Skeletal muscle cell (primary cell): ENCODE data around the gene BTBD17.

Source experiments
- DNase-seq: peaks from one replicate; pipeline ENCODE4 v3.0.0-alpha.2; 2010; ENCODE audit warnings: low read depth
- H3K4me3 ChIP-seq: 2 replicates; pipeline ENCODE4 v1.5.1; 2011; ENCODE audit warnings: low read depth, mild to moderate bottlenecking, control low read depth, low read length, moderate library complexity

The BTBD17 gene

DNA sequence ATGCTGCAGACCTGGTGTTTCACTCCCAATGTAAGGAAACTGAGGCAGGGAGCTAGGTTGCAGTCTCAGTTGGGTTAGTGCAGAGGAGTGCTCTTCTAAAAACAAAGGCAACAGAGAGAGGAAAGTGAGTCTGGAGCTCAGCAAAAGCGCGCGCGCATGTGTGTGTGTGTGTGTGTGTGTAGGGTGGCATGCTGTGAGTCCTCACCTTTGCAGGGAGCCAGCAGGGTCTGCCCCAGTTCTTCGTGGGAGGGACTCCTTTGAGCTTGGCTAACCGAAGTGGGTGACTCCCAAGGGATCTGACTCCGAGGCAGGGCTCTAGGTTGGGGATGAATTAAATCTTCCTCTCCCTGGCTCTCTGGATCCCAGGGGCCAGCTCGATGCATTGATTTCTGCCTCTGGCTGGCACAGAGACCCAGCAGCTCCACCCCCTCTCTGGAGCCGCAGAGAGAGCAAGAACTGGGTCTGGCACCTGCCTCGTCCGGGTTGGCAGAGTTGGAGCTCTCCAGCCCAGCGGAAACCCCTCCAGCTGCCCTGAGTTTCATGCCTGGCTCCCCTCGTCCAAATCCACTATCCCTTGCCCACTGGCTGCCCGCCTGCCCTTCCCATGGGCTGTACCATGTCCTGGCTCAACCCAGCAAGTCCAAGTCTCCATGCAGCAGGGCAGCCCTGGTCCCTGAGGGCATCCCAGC lies 1.3 kb upstream of the BTBD17 start:
- DNase-seq: no peak
- H3K4me3 ChIP-seq: no peak overlapping the region

DNA sequence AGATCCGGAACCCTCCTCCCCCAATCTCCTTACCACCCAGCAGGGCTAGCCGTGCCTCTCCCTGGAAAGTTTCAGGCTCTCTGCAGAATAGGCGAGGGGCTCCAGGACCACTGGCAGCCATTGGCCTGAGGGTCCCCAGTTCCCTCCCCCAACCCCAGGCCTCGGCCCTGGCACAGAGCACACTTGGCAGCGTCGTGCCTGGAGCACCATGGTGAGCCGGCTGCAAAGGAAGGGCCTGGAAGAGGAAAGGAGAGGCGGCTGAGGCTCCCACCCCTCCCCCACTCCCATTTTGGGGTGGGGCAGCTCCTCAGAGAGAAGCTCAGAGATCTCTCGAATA lies 369 bp upstream of the BTBD17 start:
- no peak for DNase-seq
- no peak overlapping the region for H3K4me3 ChIP-seq

DNA sequence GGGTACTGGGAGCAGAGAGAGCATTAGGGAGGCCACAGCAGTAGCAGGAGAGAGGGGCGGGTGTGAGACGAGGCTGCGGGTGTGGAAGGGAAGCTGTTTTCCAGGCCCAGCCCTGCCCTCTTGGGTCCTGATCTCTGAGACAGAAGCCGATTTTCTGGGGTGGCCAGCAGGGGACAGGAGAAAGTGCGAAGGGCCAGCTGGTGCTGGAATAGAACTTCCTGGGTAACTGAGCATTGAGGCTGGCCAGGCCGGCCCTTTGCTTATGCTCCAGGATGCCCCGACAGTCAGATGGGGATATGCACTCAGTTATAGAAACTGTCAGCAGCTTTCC lies 804 bp downstream of the BTBD17 start:
- H3K4me3 ChIP-seq: no peak overlapping the region
- DNase-seq: no peak

DNA sequence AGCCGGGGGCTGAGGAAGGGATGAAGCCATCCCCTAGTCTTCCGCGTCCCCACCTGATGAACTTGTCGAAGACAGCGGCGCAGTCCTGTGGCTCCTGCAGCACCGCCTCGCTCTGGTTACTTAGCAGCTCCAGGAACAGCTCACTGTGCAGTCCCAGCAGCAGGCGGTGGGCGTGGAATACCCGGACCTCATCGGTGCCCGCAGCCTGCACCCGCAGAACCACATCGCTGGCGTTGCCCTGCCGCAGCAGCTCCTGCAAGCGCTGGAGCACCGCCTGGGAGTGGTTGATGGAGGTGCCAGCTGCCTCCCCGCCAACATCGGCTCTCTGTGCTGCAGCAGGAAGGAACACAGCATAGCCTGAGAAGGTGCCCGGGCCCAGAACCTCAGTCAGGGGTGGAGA lies 1.8 kb downstream of the BTBD17 start:
- H3K4me3 ChIP-seq: no peak overlapping the region
- DNase-seq: no peak

DNA sequence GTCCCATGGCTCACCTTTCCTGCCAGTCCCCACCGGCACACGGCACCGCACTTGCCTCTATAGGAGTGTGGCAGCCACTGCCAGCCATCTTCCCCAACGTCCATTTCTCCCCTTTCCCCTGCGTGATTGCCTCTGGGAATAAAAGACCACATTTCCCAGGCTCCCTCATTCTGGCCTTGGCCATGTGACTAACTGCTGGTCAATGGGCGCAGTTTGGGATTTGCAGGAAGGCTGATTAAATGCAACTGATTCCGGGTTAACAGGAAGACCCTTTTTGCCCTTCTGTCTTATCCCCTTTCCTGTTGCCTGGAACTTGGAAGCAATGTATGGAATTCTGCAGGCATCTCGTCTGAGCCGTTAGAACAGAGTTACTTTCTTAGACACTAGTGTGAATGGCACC lies 3.0 kb downstream of the BTBD17 start:
- DNase-seq: no peak
- H3K4me3 ChIP-seq: no peak overlapping the region

DNA sequence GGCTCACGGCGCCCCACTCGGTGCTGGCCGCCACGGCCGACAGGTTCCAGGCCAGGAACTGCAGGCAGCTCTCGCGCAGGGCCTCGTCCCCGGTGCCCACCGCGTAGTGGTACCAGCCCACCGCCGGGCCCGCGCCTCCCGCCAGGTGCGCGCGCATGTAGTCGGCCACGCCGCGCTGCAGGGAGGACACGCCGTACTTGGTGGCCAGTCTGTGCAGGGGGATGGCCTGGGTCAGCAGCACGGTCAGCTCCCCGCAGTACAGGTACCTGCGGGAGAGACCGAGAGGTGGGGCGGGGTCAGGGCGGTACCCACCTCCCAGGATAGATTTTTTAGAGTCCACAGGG lies 4.2 kb downstream of the BTBD17 start:
- no peak for DNase-seq
- no peak overlapping the region for H3K4me3 ChIP-seq

DNA sequence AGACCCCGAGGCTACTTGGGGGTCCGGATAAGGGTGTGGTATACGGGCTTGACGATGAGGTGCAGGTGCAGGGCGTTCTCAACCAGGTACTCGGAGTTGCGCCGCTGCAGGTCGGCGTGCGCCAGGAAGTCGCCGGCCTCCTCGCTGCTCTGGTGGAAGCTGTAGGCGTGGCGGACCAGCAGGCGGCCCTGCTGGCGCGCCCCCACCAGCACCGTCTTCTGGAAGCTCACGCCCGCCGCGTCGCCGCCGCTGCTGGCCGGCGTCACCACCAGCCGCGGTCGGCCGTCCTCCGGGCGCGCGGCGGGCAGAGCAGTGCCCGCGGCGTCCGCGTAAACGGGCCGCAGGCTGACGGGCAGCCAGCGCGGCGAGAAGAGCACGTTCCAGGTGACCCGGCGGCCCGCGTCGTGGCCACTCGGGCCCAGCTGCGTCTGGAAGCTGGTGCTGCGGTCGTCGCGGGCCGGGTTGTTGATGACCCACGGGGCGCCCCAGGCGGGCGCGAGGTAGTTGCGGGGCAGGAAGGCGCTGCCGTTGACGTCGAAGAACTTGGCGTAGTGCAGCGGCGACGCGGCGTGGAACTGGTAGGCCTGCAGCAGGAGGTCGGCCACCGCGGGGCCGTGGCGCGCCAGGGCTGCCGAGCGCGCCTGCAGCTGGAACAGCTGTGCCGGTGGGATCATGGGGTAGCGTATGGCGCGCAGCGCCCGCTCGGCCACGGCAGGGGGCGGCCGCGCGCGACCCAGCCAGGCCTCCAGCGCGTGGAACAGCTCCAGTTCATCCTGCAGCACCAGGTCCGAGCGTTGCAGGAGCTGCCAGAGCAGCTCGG lies 4.8 kb downstream of the BTBD17 start:
- H3K4me3 ChIP-seq: no peak overlapping the region

DNA sequence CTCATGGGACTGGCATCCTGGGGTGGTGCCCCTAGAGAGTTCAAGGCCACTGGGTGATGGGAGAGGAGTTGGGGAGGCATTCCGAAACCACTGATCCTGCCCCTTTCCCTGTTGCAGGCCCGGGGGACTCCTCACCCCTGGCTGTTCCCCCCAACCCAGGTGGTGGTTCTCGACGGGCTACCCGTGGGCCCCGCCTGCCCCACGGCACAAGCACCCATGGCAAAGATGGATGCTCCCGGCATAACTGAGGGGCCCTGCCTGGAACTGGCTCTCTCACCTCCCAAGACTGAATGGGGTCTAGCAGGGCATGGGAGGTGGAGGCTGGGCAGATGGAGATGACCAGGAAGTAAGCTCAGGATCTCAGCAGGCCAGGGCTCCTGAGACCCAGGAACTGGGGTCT lies 6.6 kb downstream of the BTBD17 start:
- DNase-seq: no peak

More for the DNA sequence above, 4.8 kb downstream of the BTBD17 start:
- no peak for DNase-seq

DNA sequence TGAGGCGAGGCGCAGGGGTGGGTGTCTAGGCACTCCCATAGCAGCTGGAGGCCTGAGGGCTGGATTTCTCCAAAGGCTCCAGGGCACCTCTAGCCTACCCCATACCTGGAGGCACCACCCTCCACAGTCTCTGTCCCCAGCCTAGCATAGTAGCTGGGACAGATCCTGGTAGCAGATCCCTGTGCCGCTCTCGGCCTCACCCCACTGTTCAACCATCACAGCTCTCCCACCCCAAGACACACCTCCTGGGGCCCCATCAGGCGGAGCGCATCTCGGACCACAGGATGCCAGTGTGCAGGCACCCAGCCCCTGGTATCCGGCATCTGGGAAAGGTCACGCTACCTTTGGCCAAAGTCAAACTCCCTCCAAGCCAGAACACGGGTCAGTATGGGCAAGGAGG lies 7.1 kb downstream of the BTBD17 start:
- DNase-seq: no peak
- H3K4me3 ChIP-seq: no peak overlapping the region

More for the DNA sequence above, 6.6 kb downstream of the BTBD17 start:
- no peak overlapping the region for H3K4me3 ChIP-seq

DNA sequence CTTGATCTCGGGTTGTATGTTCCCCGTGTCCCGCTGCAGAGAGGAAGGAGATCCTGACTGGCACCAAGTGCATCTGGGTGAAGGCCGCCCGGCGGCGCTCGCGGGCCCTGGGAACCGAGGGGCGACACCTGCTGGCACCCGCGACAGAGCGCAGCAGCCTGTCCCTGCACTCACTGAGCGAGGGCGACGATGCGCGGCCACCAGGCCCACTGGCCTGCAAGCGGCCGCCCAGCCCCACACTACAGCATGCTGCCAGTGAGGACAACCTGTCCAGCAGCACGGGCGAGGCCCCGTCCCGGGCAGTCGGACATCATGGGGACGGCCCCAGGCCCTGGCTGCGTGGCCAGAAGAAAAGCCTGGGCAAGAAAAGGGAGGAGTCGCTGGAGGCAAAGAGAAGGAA lies 7.5 kb downstream of the BTBD17 start:
- no peak for DNase-seq
- H3K4me3 ChIP-seq: no peak overlapping the region

DNA sequence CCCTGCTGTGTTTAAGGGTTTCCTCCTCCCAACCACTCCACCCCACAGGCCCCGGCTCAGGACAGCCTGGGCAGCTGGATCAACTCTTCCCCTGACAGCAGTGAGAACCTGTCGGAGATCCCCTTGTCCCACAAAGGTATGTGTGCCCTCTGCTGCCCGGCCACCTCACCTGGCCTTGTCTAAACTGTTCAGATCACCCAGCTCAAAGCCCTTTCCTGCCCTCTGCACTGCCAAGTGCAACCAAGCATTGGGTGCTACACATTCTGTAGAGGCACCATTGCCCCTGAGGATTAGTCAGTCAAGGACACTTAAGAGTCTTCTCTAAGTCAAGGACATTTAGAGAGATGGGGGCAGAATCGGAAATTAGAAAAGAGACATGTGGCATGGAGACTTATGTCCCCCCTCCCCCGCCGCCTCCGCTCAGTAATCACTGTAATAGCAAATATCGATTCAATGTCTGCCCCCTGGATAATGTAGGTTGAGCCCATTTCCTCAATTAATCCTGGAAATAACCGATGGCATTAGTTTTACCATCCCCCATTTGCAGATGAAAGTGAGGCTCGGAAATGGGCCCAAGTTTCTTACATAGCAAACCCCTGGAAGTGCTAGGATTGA lies 8.1 kb downstream of the BTBD17 start:
- no peak overlapping the region for H3K4me3 ChIP-seq
- no peak for DNase-seq

DNA sequence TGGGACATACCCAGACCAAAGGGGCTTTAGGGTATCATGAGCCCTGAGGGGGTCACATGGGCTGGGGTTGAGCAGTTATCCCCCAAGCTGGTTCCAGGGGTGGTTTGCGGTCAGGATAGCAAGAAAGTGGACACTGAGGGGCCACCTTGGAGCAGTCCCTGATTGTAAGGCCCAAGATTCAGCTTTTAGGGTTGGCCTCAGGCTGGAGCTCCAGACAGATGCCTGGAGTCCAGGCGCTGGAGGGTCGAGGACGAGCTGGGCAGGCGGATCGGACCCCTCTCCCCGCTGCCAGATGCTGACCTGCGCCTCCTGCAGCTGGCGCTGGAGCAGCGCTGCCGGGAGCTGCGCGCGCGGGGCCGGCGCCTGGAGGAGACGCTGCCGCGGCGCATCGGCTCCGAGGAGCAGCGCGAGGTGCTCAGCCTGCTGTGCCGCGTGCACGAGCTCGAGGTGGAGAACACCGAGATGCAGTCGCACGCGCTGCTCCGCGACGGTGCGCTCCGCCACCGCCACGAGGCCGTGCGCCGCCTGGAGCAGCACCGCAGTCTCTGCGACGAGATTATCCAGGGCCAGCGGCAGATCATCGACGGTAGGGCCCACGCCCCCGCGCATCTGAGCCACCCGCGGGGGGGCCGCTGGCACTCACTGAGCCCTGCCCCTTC lies 10.0 kb downstream of the BTBD17 start:
- DNase-seq: no peak

DNA sequence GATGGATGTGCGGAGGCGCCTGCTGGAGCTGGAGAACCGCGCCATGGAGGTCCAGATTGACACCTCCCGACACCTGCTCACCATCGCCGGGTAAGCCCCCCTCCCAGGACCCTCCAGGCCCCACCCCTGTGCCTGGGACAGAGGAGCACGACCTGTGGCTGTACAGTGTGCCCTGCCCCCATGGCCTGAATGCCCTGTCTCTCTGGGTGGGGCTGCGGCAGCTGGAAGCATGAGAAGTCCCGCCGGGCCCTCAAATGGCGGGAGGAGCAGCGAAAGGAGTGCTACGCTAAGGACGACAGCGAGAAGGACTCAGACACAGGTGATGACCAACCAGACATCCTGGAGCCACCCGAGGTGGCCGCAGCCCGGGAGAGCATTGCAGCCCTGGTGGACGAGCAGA lies 11.2 kb downstream of the BTBD17 start:
- no peak overlapping the region for H3K4me3 ChIP-seq
- DNase-seq: no peak

More for the DNA sequence above, 10.0 kb downstream of the BTBD17 start:
- H3K4me3 ChIP-seq: no peak overlapping the region

DNA sequence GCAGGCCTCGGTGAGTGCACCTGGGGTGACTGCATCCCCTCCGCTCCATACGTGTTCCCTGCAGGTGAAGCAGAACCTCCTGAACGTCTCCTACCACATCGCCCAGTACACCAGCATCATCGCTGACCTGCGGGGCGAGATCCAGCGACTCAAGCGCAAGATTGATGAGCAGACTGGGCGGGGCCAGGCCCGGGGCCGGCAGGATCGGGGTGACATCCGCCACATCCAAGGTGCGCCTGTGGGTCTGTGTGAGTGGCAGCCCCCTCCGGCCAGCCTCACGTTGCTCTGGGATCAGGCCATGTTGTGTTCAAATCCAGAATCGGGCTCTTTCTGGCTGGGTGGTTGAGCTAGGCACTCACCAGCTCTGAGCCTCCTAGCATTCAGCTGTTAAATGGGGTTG lies 12.5 kb downstream of the BTBD17 start:
- DNase-seq: no peak
- H3K4me3 ChIP-seq: no peak overlapping the region

DNA sequence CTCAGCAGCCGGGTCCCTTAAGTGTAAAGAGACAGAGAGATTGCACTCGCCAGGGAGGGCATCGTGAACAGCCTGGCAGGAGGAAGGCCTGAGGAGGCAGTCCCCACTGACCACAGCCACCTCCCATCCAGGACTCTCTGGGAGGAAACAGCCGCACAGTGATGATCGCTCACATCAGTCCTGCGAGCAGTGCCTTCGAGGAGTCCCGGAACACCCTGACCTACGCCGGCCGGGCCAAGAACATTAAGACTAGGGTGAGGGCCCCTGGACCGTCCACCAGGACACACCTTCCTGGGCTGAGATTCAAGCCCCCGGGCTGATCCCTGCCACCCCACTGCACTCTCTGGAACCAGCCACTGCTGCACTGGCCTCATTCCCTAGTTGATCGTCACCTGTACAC lies 14.0 kb downstream of the BTBD17 start:
- DNase-seq: no peak

DNA sequence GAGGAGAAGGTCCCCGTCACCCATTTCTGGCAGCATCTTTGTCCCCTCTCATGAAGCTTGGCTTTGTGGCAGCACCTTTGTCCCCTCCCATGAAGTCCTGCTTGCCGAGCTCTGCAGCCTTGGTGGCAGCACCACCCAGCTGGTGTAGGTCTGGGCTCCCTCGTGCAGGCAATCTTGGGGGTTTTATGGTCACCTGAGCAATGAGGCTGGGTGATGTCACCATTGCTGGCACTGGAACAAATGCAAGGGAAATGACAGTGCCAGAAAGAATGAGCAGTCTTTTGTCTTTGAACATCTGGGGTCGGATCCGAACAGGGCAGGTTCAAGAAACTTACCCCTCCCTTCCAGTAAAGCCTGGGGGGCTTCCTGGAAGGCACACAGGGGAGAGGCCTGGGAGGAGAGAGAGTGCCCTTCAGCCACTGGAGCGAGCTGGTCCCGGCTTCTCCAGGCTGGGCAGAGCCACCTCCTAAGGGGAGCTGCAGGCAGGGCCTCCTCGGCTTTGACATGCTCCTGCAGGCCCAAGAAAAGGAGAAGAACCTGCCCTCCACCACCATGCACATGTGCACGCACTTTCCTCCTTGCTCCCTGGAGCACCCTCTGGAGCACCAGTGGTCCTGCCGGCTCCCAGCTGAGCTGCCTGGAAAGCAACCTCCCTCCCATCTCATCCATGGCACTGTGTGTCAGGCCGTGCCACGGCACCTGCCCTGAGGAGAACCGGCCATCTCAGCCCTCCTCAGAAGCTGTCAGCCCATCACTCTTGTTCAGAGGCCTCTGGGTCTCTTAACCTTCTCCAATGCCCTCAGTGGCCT lies 16.0 kb downstream of the BTBD17 start:
- no peak overlapping the region for H3K4me3 ChIP-seq
- DNase-seq: no peak

More for the DNA sequence above, 14.0 kb downstream of the BTBD17 start:
- H3K4me3 ChIP-seq: no peak overlapping the region

DNA sequence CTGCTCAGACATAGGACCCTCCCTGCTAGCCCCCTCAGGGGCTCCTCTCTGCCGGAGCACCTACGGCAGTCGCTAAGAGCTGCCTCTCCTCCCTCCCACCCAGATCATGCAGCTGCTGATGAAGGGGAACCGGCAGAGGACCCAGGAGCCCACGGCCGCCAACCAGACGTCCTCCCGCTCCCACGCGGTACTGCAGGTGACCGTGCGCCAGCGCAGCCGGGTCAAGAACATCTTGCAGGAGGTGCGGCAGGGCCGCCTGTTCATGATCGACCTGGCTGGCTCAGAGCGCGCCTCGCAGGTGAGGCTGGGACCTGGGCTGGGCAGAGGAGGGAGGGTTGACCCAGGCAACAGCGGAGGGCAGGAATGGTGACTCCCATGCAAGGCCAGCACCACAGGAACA lies 17.0 kb downstream of the BTBD17 start:
- H3K4me3 ChIP-seq: no peak overlapping the region
- no peak for DNase-seq

DNA sequence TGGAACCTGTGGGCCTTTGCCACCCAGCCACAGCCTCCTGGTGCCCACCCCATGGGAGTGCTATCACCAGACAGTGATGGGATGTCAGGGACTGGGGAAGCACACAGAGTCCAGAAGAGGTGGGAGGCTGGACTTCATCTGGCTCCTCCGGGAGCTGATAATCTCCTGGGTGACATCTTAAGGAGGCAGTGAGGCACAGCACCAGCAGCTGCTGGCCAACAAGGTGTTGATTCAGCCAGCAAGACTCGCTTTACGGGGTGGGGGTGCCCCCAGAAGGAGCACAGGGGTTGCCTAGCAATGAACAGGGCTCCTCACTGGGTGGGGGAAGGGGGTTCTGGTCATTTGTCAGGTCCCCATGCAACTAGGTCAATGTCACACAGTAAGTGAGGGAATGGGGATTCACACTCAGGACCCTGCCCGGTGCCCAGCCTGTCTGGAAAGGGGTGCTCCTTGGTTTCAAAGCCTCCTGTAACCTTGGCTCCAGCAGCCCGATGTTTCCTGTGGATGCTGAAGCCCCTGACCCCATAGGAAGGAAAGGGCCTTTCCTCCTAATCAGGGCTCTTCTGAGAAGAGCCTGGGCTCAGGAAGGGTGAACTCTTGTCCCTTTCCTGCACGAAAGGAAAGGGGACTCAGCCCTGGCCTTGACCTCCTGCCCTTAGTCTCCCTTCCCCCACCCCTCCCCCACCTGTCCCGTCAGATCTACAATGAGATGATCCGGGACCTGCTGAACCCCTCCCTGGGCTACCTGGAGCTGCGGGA lies 18.0 kb downstream of the BTBD17 start:
- DNase-seq: no peak
- no peak overlapping the region for H3K4me3 ChIP-seq

DNA sequence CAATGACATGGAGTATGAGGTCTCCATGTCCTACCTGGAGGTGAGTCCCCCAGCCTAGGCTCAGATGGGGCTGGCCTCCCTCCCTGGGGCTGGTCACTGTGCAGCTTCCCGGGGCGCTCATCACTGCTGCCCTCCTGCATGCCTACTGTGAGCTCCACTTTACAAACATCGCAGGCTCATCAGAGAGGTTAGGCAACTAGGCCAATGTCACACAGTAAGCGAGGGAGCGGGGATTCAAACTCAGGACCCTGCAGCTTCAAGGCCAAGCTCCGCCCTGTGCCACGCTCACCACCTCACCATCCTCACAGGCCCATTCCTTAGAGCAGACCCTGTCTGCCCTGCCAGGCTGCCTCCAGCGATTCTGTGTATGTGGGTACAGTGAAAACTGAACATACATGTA lies 18.5 kb downstream of the BTBD17 start:
- no peak for DNase-seq
- H3K4me3 ChIP-seq: no peak overlapping the region
